HEK293T (cell line): Measurements from ENCODE around the gene MARK2.

Experiments
- BHLHE40 ChIP-seq: fragments of 450-650 bp; IDR thresholded peaks from 2 replicates; pipeline ENCODE4 v1.6.1; 2016; ENCODE audit warnings: mild to moderate bottlenecking, moderate library complexity, borderline replicate concordance
- CTBP1 ChIP-seq: fragments of 450-650 bp; IDR thresholded peaks from 2 replicates; pipeline ENCODE4 v1.6.1; 2016; ENCODE audit warnings: borderline replicate concordance
- PKNOX1 ChIP-seq: fragments of 450-650 bp; IDR thresholded peaks from 2 replicates; pipeline ENCODE4 v1.6.1; 2016
- TARDBP ChIP-seq: fragments of 450-650 bp; IDR thresholded peaks from 2 replicates; pipeline ENCODE4 v1.6.1; 2016

DNA sequence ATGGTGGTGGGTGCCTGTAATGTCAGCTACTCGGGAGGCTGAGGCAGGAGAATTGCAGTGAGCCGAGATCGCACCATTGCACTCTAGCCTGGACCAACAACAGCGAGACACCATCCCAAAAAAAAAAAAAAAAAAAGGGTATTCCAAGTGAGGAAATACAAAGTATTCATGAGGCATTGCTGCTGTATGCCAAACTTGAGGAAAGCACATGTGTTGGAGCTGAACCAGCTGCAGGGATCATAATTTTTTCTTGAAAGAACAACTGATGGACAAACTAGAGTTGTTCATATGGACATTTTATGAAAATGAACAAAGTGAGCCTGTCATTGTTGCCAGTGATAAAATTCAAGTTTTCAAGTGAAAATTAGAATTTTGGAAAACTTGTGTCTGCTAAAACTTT lies 15.8 kb downstream of the MARK2 start:
- TF ChIP-seq PKNOX1 = no peak
- no peak for TF ChIP-seq BHLHE40
- TF ChIP-seq TARDBP = no peak
- TF ChIP-seq CTBP1 = no peak
